NOMO-1 treated with dmso at 0.1 percent for 144 hours (cell line): ENCODE measurements around the gene TGIF1.

ENCODE experiments used
- DNase-seq: peaks from one replicate; lab custom pipeline; 2025; ENCODE audit not compliant: unreplicated experiment; lab: John Stamatoyannopoulos, UW

Gene TGIF1

GRCh38 chr18:3480827-3481573, 31.0 kb downstream of the TGIF1 start:
- DNase-seq = no peak

- DNase-seq = no peak
Observed at GRCh38 chr18:3481696-3482210, 31.8 kb downstream of the TGIF1 start.

- DNase-seq = no peak
Observed at GRCh38 chr18:3482258-3482657, 32.3 kb downstream of the TGIF1 start.

- no peak for DNase-seq
Observed at GRCh38 chr18:3485153-3486149, 35.5 kb downstream of the TGIF1 start.

- no peak for DNase-seq
Observed at GRCh38 chr18:3486512-3486911, 36.5 kb downstream of the TGIF1 start.

GRCh38 chr18:3489462-3489861, 39.5 kb downstream of the TGIF1 start:
- DNase-seq = no peak

- DNase-seq = no peak
Observed at GRCh38 chr18:3491981-3492555, 42.1 kb downstream of the TGIF1 start.

- DNase-seq = no peak
Observed at GRCh38 chr18:3492721-3493120, 42.7 kb downstream of the TGIF1 start.

- no peak for DNase-seq
Observed at GRCh38 chr18:3493501-3494244, 43.7 kb downstream of the TGIF1 start.

GRCh38 chr18:3494245-3494526, 44.2 kb downstream of the TGIF1 start:
- DNase-seq = no peak

- DNase-seq = no peak
Observed at GRCh38 chr18:3494569-3494968, 44.6 kb downstream of the TGIF1 start.

GRCh38 chr18:3495691-3496430, 45.9 kb downstream of the TGIF1 start:
- DNase-seq = no peak

GRCh38 chr18:3498698-3499471, 48.9 kb downstream of the TGIF1 start:
- no peak for DNase-seq

- no peak for DNase-seq
Observed at GRCh38 chr18:3499501-3499900, 49.5 kb downstream of the TGIF1 start.

GRCh38 chr18:3500016-3500415, 50.0 kb downstream of the TGIF1 start:
- no peak for DNase-seq

GRCh38 chr18:3502650-3503049, 52.7 kb downstream of the TGIF1 start:
- no peak for DNase-seq

- no peak for DNase-seq
Observed at GRCh38 chr18:3504637-3505036, 54.7 kb downstream of the TGIF1 start.

- peak; percentile 7 for DNase-seq
Observed at GRCh38 chr18:3508576-3509549, 58.9 kb downstream of the TGIF1 start.
